Esophagus muscularis mucosa (tissue), 4 donors: ENCODE data around the gene GSN.

Source experiments
- EP300 ChIP-seq: sonication (generic); formaldehyde crosslinking; IDR thresholded peaks from one replicate; pipeline ENCODE4 v1.6.1; 2017; ENCODE audit warnings: antibody characterized with exemption
- POLR2A ChIP-seq: fragments of 450-650 bp; IDR thresholded peaks from one replicate; pipeline ENCODE4 v1.6.1; 2017; ENCODE audit warnings: antibody characterized with exemption, moderate library complexity, mild to moderate bottlenecking, low read depth
- POLR2AphosphoS5 ChIP-seq, 2 donors: sonication (generic); formaldehyde crosslinking; IDR thresholded peaks; one replicate each; pipeline ENCODE4 v1.6.1; 2017; ENCODE audit warnings: antibody characterized with exemption in 2 of 2
- TF ChIP-seq, protein P1 (sequence below), 3 experiments: fragments of 200-600 bp in 2 of 3; fragments of 450-650 bp in 1 of 3; sonication (generic) in 2 of 3; IDR thresholded peaks; one replicate each; pipeline ENCODE4 v1.5.1; 2017 to 2019; ENCODE audit warnings: antibody characterized with exemption in 3 of 3, mild to moderate bottlenecking in 2 of 3, moderate library complexity in 1 of 3

DNA sequence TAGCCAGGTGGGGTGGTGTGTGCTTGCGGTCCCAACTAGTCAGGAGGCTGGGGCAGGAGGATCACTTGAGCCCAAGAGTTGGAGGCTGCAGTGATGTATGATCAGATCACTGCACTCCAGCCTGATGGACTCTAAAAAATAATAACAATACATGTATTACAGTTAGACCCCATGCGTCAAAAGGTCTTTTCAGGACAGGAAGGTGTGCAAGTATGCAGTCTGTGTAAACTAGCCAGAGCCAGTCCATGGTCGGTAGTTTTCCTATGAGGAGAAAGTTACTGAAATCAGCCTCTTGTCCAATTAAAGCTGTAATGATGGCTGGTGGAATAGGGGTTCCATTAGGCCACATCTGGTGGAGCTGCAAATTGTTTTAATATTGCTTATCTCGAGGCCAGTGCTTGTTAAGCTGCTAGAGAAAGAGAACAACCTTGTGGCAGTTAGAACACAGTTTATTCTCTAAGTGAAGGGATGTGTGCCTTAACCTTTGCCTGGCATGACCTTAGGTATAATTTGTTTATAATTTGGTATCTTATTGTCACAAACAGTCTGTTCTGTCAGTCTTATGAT is 103.6 kb downstream of the GSN start:
- no peak for TF ChIP-seq POLR2AphosphoS5 (IDR thresholded peaks at IDR 0.05)
- TF ChIP-seq, protein P1, sequence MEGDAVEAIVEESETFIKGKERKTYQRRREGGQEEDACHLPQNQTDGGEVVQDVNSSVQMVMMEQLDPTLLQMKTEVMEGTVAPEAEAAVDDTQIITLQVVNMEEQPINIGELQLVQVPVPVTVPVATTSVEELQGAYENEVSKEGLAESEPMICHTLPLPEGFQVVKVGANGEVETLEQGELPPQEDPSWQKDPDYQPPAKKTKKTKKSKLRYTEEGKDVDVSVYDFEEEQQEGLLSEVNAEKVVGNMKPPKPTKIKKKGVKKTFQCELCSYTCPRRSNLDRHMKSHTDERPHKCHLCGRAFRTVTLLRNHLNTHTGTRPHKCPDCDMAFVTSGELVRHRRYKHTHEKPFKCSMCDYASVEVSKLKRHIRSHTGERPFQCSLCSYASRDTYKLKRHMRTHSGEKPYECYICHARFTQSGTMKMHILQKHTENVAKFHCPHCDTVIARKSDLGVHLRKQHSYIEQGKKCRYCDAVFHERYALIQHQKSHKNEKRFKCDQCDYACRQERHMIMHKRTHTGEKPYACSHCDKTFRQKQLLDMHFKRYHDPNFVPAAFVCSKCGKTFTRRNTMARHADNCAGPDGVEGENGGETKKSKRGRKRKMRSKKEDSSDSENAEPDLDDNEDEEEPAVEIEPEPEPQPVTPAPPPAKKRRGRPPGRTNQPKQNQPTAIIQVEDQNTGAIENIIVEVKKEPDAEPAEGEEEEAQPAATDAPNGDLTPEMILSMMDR (IDR thresholded peaks at IDR 0.05): no peak
- no peak for TF ChIP-seq EP300
- TF ChIP-seq POLR2A: no peak
